ENCODE data around the gene RNF39.

DNA sequence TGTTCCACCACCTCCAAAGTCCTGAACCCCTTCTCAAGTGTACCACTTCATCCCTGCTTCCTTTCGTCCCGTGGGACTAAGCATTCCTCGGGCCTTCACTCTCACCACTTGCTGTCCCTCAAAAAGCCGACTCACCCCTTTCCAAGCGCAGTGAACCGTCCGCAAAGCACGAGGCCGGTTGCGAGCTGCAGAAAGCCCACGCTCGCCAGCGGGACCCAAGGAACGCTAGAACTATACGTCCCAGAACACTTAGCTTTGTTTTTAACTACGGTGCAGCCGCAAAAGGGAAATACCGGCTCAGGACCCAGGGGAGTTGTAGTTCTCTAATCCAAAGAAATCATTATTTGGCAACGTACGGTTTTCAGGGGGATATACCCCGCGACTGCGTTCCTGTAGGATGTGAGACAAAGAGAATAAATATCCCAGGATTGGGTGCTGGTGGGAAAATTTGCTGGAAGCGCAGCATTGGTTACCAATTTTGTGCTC is 14.9 kb downstream of the RNF39 start:
- TF ChIP-seq, protein P1, sequence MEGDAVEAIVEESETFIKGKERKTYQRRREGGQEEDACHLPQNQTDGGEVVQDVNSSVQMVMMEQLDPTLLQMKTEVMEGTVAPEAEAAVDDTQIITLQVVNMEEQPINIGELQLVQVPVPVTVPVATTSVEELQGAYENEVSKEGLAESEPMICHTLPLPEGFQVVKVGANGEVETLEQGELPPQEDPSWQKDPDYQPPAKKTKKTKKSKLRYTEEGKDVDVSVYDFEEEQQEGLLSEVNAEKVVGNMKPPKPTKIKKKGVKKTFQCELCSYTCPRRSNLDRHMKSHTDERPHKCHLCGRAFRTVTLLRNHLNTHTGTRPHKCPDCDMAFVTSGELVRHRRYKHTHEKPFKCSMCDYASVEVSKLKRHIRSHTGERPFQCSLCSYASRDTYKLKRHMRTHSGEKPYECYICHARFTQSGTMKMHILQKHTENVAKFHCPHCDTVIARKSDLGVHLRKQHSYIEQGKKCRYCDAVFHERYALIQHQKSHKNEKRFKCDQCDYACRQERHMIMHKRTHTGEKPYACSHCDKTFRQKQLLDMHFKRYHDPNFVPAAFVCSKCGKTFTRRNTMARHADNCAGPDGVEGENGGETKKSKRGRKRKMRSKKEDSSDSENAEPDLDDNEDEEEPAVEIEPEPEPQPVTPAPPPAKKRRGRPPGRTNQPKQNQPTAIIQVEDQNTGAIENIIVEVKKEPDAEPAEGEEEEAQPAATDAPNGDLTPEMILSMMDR (IDR thresholded peaks at IDR 0.05): no peak
- TF ChIP-seq POLR2A (IDR thresholded peaks at IDR 0.05): no peak
